Stimulated activated CD4-positive, alpha-beta T cell treated with anti-CD3 and anti-CD28 coated beads, Interleukin-1b, Interleukin-23, amount 100 ng/mL, for 1 hour (primary cell): ENCODE measurements around the gene RBM20.

Source experiments
- DNase-seq, 2 donors: peaks; one replicate each; pipeline ENCODE4 v3.0.0-alpha.2; 2020; ENCODE audit warnings: low read depth in 2 of 2

RBM20 gene

DNA sequence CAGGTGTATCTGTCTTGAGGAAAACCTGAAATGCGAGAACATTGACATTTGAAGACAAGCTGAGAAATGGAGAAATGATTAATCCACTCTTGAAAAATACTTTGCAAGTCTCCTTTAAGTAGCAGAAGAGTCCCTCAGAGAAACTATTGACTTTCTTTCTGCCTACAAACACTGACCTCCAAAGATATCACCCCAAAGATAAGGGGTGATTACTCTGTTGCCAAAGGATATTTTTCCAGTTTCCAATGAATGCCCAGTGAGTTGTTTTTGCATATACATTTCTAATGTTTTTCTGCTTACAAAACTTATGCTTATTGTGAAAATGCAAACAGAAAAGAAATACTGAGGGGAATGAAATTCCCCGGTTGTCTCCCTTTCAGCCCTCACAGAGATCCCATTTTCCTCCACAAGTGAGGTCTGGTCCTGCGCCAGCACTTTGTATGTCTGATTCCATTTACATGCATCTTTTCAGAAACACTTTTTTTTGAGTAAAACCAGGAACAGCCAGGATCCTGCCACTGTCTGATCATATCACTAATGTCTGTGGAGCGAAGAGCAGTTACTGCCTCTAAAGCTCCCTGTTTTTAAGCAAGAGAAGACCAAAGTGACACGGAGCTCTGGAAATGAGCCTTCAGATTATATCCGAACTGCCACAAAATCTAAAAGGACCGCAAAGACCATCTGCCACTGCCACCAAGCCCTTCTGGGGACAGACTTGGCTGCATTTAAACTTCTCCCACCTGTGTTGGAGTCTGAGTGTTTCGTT is 144.7 kb downstream of the RBM20 start:
- DNase-seq = no peak

DNA sequence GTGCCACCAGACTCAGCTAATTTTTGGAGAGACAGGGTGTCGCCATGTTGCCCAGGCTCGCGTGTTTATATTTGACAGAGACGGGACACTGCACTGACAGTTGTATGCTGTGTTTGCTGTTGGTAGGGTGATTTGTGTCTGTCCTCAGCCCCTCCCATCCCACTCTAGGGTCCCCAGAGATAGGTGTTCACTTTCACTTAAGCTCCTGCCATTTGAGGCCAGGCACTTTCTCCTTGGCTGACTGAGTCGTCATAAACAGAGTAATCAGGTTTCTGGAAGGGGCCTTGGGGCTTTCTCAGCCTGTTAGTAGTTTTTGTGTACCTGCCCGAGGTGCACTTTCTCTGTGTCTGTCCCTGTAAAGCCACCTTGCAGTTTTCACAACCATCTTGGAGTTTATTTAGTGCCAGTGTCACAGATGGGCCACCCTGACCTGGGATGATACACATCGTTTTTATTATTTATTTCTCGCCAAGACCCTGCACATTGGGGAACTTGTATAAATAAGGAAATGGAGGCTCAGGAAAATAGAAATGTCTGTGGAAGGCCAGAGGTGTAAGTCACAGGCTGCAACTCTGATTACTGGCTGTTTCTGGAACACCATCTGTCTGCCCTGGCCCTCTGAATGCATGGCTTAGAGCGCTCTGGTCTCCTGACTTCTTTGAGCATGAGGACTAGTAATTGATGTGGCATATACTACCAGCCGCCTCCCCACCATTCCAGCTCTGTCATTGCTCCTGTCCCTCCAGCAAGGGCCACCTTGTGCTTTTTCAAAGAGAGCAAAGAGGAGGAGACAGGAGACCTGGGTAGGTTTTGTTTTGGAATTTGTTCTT is 145.7 kb downstream of the RBM20 start:
- no peak for DNase-seq

DNA sequence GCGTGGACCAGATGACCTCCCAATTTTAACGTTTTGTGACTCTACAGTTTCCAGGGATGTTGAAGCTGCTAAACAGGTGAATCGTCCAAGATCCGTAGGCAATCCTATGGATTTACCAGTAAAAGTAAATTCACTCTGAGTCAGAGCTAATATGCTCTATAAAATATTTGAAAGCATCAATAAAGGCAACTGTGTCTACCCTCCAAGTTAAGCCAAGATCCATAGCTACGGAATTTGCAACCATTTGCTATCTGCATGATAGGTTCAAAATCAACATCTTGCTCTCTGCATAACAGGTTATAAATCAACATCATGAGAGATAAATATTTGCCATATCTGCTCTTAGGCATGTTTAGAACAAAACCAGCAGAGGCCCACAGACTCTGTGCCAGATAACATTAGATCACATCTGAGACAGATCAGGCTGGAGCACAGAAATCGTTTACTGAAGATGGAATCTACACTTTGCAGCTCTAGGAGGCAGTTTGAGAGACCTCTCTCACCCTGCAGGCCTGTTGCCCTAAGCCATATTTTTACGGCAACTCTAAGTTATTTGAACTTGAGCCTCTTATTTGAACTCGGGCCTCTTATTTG is 146.9 kb downstream of the RBM20 start:
- no peak for DNase-seq

DNA sequence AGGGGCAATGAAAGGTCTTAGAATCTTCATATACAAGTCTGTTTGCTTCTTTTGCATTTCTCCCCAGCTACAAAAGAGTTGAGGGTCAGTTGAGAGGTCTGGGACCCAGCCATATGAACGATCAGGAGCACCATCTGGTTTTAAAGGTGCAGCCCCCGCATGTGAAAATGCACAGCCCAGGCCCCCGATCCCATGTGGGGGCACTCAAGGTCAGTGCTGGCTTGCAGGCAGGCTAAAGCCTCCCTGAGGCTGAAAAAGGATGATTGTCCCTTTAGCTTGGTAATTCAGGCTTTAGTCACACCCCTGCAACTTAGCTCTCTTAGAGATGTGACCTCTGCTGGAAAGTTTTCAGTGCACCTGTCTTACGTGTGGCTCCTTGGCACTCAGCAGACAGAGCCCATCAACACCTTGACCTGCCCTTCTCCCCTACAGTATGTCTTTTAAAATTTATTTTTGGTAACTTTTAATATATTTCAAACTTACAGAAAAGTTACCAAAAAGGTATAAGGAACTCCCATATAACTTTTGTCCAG is 147.5 kb downstream of the RBM20 start:
- DNase-seq = no peak

DNA sequence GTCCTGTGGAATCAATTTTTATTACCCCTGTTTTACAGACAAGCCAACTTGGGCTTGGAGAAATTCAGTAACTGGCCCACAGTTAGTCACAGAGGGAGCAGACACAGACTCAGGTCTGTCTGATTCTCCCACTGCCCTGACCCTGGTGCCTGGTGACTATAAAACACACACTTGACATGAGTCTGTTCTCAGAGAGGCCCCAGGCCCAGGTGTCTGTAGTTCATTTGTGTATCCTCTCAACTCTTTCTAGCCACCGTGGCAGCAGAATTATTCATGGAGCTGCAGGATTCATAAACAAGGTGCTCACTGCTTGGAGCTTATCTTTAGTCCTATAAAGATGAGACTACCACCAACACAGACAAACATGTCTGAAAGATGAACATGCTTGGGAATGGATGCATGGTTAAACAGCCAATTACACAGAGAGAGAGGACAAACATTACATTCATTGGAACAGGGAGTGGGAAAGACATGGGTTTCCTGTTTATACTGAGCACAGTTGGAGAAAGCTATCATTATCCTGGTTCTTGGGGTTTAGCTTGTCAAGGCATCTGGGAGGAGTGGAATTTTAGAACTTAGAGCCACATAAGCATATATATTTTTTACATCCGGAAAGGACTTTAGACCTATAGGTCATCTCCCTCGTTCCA is 148.5 kb downstream of the RBM20 start:
- no peak for DNase-seq

DNA sequence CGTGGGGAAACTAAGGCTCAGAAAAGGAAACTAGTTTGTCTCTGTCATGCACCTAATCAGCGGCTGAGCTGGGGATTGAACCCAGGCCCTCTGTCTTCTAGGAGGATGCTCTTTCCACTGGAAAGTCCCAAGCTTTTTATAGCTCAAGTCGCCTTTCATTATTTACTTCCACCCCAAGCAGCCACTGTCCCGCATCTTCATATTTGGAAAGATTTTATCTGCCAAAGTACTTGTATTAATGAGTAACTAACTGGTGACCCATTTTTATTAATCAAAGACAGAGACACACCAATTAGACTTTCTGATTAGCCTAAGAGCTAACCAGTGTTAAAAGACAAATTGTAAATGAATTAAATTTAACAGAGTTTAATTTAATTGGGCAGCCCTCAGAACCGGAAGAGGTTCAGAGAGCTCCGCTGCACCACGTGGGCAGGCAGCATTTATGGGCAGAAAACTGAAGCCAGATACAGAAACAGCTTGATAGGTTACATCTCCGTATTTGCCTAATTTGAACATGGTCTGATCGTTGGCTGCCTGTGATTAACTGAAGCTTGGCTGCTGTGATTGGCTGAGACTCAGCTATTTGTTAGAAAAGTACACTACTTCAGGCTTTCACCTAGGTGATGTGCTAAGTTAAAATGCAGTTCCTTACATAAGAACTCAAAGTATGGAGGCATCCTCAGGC is 149.1 kb downstream of the RBM20 start:
- DNase-seq = no peak

DNA sequence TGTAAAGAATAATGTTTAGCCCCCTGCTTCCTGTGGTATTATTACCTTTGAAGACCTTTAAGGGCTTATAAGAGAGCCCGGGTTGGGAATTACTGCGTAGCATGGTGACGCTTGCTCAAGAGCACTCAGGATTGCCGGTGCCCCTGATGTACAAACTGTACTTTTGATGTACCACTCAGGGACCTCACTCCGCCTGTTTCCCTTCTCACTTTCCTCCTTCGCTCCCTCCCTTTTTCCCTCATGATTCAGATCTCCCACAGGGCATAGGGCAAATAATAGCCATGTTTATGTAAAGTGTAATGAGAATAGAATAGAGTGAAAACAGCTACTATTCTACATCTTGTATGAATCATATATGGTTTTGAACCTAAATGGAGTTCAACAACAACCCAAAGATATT is 149.8 kb downstream of the RBM20 start:
- DNase-seq = no peak

DNA sequence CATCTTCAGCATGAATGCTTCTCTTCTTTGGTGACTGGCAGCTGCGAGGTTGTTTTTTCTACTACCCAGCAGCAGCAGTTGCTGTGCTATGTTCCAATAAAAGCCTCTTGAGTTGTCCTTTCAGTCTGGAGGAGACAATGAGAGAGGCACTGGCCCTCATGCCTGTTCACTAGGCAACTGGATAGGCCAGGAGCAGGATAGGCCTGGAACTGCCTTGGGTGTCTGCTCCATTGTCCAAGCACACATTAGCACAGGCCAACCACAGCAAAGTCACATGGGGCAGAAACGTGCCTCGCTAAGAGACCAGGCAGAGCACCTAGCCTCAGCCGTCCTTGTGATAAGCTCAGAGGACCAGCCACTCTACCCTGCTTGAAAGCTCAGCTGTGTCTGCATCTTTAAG is 150.7 kb downstream of the RBM20 start:
- DNase-seq = no peak

DNA sequence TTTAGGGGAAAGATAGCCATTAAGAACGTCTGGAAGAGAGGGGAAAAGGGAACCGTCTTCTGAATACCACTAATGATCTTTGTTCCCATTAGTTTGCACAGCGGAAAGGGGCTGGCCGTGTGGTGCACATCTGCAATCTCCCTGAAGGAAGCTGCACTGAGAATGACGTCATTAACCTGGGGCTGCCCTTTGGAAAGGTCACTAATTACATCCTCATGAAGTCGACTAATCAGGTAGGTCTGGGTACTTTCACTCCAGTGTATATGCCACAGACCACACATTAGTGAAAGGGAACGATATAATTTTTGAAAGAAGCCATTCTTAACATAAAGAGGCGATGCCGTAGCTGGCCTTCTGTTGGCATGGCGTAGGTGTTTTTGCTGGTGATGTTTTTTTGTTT is 153.3 kb downstream of the RBM20 start:
- DNase-seq = no peak

DNA sequence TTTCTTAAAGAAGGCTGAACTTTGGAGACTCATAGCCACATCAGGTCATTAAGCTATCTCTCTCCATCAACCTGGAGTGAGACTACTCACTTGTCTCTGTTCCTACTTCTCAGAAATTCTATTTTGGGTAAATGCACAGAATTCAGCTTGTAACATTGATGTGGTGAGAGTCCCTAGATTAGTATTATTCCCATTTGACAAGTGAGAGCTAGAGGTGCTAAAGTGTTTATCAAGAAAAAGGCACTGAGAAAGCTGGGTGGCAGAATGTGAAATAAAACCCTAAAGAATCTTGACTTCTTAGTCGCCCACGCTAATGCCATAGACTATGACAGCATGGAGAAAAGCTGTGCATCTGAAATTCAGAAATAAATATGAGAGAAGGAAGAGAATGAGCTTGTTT is 154.2 kb downstream of the RBM20 start:
- DNase-seq = no peak

DNA sequence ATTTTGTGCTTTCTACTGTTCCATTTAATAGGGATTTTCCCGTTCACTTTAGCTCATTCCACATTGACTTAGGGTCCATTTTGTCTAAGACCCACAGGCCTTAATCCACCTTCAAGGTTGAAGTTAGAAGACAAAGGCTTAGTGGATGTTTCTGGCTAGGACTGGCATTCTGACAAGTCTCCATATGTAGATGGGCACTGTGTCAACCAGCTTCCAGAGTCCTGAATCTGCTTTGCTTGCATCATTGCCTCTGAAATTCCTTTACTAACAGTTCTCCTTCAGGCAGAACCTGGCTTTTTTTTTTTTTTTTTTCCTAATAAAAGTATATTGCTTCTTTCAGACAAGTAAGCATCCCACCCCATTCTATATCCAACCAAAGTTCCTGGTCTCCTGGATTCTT is 158.0 kb downstream of the RBM20 start:
- DNase-seq = no peak

DNA sequence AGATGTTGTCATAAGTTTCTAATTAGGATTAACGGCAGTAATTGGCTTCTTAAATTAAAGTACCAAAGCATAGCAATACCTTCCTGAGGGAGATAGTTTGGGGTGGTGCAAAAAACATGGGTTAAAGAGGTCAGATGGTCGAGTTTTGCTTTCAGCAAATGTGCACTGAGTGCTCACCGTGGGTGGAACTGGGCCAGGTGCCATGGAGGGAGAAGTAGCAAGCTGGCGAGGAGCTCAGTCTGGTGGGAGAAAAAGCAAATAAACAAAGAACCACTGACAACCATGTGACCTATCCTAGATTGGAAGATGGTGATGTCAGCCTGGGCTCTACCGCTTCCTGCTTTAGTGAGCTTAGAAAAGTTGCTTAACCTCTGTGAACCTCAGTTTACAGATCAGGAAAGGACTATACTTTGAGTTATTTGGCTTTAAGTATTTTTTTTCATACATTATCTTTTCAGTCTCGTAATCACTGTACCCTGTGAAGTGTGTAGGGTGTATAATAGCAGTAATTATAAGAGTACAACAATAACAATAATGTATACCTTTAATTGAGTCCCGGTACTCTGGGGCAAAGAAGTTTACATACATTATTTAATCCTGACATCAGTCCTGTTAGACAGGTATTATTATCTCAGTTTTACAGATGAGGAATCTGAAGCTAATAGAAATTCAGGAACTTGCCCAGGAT is 158.6 kb downstream of the RBM20 start:
- no peak for DNase-seq

DNA sequence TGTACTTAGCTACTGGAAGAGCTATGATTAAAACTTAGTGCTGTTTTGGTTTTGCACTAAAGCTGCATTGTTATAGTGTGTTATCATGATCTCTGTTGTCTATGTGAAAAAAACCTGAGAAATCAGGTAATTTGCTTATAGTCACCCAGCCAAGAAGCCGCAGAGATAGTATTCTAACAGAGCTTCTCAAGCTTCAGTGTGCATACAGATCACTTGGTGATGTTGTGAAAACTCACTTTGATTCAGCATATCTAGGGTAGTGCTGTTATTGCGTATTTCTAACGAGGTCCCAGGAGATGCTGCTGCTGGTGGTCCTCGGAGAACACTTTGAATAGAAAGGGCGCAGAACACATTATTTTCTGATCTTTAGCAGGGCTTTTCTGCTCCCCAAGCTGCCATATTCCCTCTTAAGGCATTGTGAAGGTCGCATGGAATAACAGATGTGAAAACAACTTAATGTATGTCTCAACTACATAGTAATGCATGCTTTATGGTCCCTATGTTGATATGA is 159.2 kb downstream of the RBM20 start:
- no peak for DNase-seq

DNA sequence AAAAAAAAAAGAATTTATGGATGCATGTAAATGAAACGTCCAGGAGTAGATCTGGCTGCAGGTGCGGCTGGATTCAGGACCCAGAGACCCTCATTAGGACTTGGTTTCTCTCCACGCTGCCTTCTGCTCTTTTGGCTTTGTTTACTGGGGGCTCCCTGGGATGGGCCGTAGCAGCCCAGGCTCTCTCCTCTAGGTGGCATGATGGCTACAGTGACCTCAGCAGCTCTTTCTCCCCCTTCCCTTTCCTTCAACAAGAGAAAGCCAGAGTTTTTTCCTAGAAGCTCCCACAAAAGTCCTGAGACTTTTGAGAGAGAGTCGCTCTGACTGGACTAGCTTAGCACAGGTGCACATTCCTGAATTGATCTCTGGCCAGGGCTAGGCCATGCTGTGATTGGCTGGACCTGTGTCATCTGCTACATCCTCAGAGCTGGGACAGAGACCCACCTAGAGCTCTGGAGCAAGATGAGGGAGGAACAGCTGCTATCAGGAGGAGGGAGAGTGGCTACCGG is 159.7 kb downstream of the RBM20 start:
- DNase-seq = no peak

DNA sequence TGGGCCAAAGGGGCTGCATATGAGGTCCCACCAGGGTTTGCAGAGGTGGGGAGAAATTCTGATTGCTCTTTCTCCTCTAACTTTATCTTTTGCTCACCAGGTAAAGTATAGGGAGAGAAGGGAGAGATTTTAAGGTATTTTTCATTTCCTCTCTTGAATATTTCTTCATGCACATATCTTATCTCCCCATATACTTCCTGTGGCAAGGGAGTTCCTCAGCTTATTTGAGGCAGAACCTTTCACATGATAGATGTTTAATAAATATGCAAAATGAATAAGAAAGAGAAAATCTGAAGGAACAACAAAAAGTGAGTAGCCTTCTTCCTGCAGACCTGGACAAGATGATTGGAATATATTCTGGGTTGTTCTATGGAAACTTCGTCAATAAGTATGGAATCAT is 160.2 kb downstream of the RBM20 start:
- DNase-seq = no peak

DNA sequence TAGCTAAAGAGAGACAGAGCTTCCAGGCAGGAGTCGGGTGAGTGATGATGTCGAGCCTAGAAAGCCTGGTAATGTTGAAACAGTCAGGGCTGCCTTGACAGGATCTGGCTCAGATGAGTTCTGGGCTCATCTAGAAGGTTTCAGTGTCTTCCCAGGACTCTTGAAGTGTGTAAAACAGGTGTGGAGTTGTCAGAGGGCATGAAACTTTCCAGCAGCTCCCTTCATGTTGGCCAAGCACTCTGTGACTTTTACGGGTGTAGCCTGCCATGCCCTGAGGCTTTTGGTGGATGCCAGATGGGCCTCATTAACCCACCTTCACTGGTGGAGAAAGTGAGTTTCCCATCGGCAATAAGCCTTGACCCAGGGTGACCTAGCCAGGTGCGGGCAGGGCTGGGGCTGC is 161.2 kb downstream of the RBM20 start:
- DNase-seq = no peak

DNA sequence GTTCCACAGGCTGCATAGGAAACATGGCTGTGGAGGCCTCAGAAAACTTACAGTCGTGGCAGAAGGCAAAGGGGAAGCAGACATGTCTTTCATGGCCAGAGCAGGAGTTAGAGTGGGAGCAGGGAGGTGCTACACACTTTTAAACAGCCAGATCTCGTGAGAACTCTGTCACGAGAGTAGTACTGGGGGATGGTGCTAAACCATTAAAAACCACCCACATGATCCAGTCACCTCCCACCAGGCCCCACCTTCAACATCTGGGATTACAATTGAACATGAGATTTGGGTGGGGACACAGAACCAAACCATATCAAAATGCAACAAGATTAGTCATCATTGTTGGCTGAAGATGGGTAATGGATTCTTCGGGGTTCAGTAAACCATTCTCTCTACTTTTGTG is 162.2 kb downstream of the RBM20 start:
- DNase-seq = no peak

DNA sequence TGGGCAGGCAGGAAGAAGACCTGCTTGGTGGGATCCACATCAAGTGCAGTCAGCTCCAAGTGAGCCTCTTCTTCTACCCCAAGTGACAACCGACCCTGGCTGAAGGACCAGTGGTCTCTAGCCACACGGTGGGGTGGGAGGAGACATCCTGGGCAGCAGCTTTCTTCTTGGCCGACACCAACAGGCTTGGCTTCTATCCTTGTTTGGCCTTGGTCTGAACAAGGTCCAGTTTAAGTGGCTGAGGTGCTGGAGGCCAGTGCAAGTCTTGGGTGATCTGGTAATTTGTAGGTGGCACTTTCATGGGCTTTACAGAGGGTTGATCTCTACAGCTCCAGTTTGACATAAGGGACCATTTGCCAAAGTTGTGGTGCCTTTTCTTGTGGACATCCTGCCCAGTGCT is 164.0 kb downstream of the RBM20 start:
- DNase-seq = no peak

DNA sequence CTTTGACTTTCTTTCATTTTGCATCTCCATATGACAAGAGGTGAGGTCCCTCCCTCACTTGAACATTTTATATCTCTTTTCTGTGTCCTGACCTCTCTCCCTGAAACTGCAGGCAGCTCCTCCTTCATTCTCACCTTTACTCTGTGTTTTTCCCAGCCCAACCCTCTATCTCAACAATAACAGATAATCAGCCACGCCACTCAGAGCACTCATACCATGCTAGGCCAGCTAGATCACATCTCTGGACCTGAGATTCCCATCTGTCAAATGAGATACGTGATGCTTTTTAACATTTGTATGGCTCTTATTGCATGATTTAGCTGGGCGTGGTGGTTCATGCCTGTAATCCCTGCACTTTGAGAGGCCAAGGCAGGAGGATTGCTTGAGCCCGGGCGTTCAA is 164.5 kb downstream of the RBM20 start:
- DNase-seq = no peak

DNA sequence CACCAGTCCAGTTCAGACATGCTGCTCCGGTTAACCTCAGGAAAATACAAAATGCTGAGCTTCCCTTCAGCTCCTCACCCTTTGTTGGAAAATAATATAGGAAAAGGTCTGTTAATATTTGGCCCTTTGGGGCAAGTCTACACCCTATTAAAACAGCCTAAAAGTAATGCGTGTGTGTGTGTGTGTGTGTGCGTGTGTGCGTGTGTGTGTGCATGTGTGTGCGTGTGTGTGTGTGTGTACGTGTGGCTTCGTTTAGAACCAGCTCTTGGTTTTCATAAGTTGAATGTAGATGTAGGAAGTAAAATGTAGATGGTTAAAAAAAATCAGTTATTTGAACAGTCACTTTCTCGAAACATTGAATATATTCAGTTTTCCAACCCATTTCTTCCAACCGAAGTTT is 166.5 kb downstream of the RBM20 start:
- no peak for DNase-seq
